A673 (cell line): ENCODE data around the gene CD4. TPM values are rescaled to one million over a fixed set of nuclear protein-coding genes. Genes with fewer than 3 reads are reported as not detected.

Source experiments
- BruUV-seq: library from RNA; stranded (reverse); fragments of 400-500 nt; replicated peaks from 2 replicates; lab custom pipeline; 2021; lab: Mats Ljungman, UMichigan
- CTCF ChIA-PET: fragments of 300-600 bp; sonication (Branson Sonifier 250); formaldehyde crosslinking; loops from one replicate; lab custom pipeline; 2022; ENCODE audit warnings: antibody characterized with exemption; lab: Charles Lee
- POLR2A ChIA-PET: fragments of 300-600 bp; sonication (Branson Sonifier 250); formaldehyde crosslinking; loops from one replicate; lab custom pipeline; 2022; ENCODE audit warnings: antibody characterized with exemption; ENCODE audit not compliant: low non-redundant PET; lab: Charles Lee
- DNase-seq: peaks from one replicate; pipeline ENCODE4 v3.0.0-alpha.2; 2015; ENCODE audit warnings: low spot score
- H3K27ac ChIP-seq: fragments of 200-600 bp; sonication (generic); 2 replicates; pipeline ENCODE4 v1.5.1; 2016; ENCODE audit warnings: mixed run types, low read depth, mild to moderate bottlenecking, mixed read lengths, antibody characterized with exemption, low read length; ENCODE audit not compliant: poor library complexity, severe bottlenecking
- H3K27me3 ChIP-seq: fragments of 200-600 bp; sonication (generic); replicated peaks from 2 replicates; pipeline ENCODE4 v1.6.1; 2017; ENCODE audit warnings: mixed run types, low read depth, mild to moderate bottlenecking, mixed read lengths, antibody characterized with exemption, low read length; ENCODE audit not compliant: insufficient read depth, poor library complexity
- H3K36me3 ChIP-seq: fragments of 200-600 bp; sonication (generic); 2 replicates; pipeline ENCODE4 v1.6.1; 2016; ENCODE audit warnings: mixed run types, mild to moderate bottlenecking, mixed read lengths, antibody characterized with exemption, low read length; ENCODE audit not compliant: insufficient read depth, poor library complexity, severe bottlenecking
- H3K4me1 ChIP-seq: fragments of 200-600 bp; sonication (generic); 2 replicates; pipeline ENCODE4 v1.6.1; 2017; ENCODE audit warnings: mixed run types, mild to moderate bottlenecking, mixed read lengths, antibody characterized with exemption, low read length; ENCODE audit not compliant: insufficient read depth, poor library complexity, severe bottlenecking
- H3K4me3 ChIP-seq: fragments of 200-600 bp; sonication (generic); 2 replicates; pipeline ENCODE4 v1.5.1; 2016; ENCODE audit warnings: low read depth, mixed run types, mild to moderate bottlenecking, mixed read lengths, low read length; ENCODE audit not compliant: poor library complexity, severe bottlenecking
- H3K9me3 ChIP-seq: fragments of 200-600 bp; sonication (generic); 2 replicates; pipeline ENCODE4 v1.6.1; 2016; ENCODE audit warnings: mixed run types, low read depth, mild to moderate bottlenecking, mixed read lengths, antibody characterized with exemption, low read length; ENCODE audit not compliant: poor library complexity, severe bottlenecking
- EZH2 ChIP-seq: fragments of 200-600 bp; sonication (generic); IDR thresholded peaks from 2 replicates; pipeline ENCODE4 v1.6.1; 2017; ENCODE audit warnings: borderline replicate concordance, low read depth, mild to moderate bottlenecking, mixed read lengths, antibody characterized with exemption, low read length; ENCODE audit not compliant: poor library complexity, severe bottlenecking
- intact Hi-C: fragments of 100-400 bp; cut with micrococcal nuclease; formaldehyde crosslinking; loops from one replicate; pipeline ENCODE4 v1.10.0; 2022; ENCODE audit not compliant: unreplicated experiment
- total RNA-seq: library from RNA; stranded (reverse); gene quantifications from 2 replicates; pipeline ENCODE4 v1.2.3, GENCODE V29; 2021
- TF ChIP-seq, protein P1 (sequence below): fragments of 300-800, 200-600 bp; sonication (generic); conservative IDR thresholded peaks from 2 replicates; pipeline ENCODE4 v1.5.1; 2017; ENCODE audit warnings: low read depth, mild to moderate bottlenecking, antibody characterized with exemption, low read length, moderate library complexity, mixed read lengths

Gene CD4
- total RNA-seq, 1 experiment from 2014 or later = not detected

DNA sequence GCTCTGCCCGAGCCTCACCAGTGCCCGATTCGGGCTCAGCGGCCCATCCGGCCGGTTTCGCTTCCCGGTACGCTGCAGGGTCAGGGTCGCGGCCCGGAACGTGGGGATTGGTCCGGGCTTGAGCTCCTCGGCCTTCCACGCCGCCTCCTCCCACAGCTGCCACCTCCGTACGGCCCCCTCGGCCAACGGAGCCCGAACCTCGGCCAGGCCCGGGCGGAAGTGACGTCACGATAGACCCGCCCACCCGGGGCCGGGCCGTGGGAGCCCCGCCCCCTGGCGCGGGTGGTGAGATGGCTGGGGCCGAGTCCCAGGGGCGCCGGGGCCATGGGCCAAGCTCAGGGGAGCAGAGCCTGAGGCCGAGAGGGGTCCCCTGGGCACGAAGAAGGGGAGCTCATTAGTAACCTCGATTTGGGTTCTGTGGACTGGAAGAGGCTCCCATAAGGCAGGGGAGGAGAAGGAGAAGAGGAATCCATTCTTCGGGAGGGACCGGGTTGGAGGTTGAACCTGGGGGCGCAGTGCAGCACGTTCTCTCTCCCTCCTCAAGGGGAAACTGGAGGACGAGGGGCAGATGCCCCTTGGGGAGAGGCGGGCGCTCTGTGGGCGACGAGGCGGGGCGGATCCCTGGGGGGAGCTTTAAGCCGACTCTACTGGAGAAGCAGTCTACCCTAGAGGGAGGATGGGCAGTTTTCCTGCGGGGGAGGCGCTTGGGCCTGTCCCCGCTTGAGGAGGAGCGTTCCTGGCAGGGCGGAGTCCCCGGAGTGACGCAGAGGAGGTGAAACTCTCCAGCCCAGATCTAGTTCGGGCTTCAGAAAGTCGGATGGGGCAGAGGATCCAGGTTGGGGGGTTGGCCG, 36.2 kb upstream of the CD4 start, which contains the start of gene MLF2:
TSS of gene MLF2 (minus strand) at position 221 of the 851 bp plus-strand sequence. CDS start 807 bp downstream, outside the sequence.
- peak within 1 kb of the TSS; percentile 99 for H3K27ac ChIP-seq
- peak within 1 kb of the TSS; percentile 100 for H3K4me3 ChIP-seq
- DNase-seq = peak; percentile 99
- TSS peak; percentile 87 for BruUV-seq
- CTCF ChIA-PET = interaction anchor here (0.6 to 2.5 kb wide), 13 partner anchors 11 to 120 kb away, joined by 3 to 21 read pairs (median 6); partner anchors contain the start of genes GPR162, PTMS, SPSB2 and TPI1
- intact Hi-C loops = loop anchor here (1.0 to 5.0 kb wide), 4 partner anchors 14 to 184 kb away; partner anchors contain the start of gene PTMS
- no peak for TF ChIP-seq EZH2
- TF ChIP-seq, protein P1, sequence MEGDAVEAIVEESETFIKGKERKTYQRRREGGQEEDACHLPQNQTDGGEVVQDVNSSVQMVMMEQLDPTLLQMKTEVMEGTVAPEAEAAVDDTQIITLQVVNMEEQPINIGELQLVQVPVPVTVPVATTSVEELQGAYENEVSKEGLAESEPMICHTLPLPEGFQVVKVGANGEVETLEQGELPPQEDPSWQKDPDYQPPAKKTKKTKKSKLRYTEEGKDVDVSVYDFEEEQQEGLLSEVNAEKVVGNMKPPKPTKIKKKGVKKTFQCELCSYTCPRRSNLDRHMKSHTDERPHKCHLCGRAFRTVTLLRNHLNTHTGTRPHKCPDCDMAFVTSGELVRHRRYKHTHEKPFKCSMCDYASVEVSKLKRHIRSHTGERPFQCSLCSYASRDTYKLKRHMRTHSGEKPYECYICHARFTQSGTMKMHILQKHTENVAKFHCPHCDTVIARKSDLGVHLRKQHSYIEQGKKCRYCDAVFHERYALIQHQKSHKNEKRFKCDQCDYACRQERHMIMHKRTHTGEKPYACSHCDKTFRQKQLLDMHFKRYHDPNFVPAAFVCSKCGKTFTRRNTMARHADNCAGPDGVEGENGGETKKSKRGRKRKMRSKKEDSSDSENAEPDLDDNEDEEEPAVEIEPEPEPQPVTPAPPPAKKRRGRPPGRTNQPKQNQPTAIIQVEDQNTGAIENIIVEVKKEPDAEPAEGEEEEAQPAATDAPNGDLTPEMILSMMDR = peak; percentile 98
- peaks cover 18% of the 10 kb centered on the region for H3K4me1 ChIP-seq
- H3K36me3 ChIP-seq = peaks cover 40% of the 10 kb centered on the region
- no peaks in the 10 kb centered on the region for H3K9me3 ChIP-seq
- POLR2A ChIA-PET = interaction anchor here (0.6 to 1.4 kb wide), 3 partner anchors 12 to 190 kb away, joined by 3 to 6 read pairs (median 3); partner anchors contain the start of genes C12orf57 and RNU7-1
- H3K27me3 ChIP-seq = no peaks in the 10 kb centered on the region

DNA sequence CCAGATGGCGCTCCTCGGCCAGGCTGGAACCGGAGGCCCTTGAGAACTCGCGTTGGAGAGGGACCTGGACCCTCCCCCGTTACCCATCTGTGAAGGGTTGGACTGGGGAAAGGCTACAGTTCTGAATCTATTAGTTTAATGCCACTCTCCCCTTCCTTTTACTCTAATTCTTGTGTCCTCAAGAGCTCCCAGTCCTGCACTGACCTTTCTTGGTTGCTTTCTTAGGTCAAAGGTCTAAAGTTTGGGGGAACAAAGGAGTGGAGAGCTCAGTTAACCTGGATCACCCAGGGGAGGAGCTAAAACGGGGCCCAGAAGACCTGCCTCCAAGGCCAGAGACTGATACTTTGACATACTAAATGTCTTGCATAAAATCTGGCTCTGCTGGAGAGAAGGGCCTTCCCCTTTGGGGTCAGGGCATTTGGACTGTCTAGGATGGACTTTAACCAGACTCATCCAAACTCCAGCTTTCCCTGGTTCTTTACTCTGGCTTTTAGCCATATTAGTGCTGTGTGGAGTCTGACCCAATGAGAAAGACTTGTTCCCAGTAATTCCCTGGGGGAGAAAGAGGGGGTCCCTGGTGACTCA, 35.5 kb upstream of the CD4 start:
- BruUV-seq = no TSS peak
- POLR2A ChIA-PET = interaction anchor here (0.6 to 1.4 kb wide), 3 partner anchors 12 to 190 kb away, joined by 3 to 6 read pairs (median 3); partner anchors contain the start of genes C12orf57 and RNU7-1
- peak overlapping the region; percentile 100 for H3K4me3 ChIP-seq

More for the DNA sequence above, 35.5 kb upstream of the CD4 start:
- CTCF ChIA-PET = interaction anchor here (0.6 to 2.5 kb wide), 11 partner anchors 10 to 119 kb away, joined by 3 to 21 read pairs (median 6); partner anchors contain the start of genes PTMS, SPSB2 and ZNF384
- Histone ChIP-seq H3K36me3 (peaks cover 33% of the 10 kb centered on the region), H3K27ac (peak overlapping the region; percentile 99), H3K4me1 (peaks cover 18% of the 10 kb centered on the region), H3K27me3 (no peaks in the 10 kb centered on the region), H3K9me3 (no peaks in the 10 kb centered on the region)
- no peak for TF ChIP-seq EZH2
- TF ChIP-seq, protein P1 = no peak
- intact Hi-C loops = loop anchor here (1.0 to 5.0 kb wide), 4 partner anchors 13 to 183 kb away; partner anchors contain the start of gene PTMS
- no peak for DNase-seq
